Activated CD8-positive, alpha-beta memory T cell treated with anti-CD3 and anti-CD28 coated beads for 36 hours (primary cell): ENCODE data around the gene PDLIM3. TPM values are rescaled to one million over a fixed set of nuclear protein-coding genes. Genes with fewer than 3 reads are reported as not detected.

Experiments
- CTCF ChIA-PET: fragments of 350-600 bp; sonication (Branson Sonifier 250); formaldehyde crosslinking; loops from one replicate; lab custom pipeline; 2021; ENCODE audit warnings: antibody characterized with exemption; lab: Charles Lee
- POLR2A ChIA-PET: fragments of 350-600 bp; sonication (Branson Sonifier 250); formaldehyde crosslinking; loops from one replicate; lab custom pipeline; 2021; ENCODE audit warnings: antibody characterized with exemption; lab: Charles Lee
- total RNA-seq, 2 experiments: library from RNA; stranded (reverse); gene quantifications; one replicate each; pipeline ENCODE4 v1.2.3, GENCODE V29; 2021

The PDLIM3 gene
- total RNA-seq, 2 experiments from 2014 or later = not detected

GRCh38 chr4:185456131-185456530 lies 79.2 kb downstream of the PDLIM3 start:
- CTCF ChIA-PET = no interaction called here
- POLR2A ChIA-PET = no interaction called here

Other genes with a start within 250 kb of the PDLIM3 start
- gene LRP2BP, start 139.6 kb downstream of the PDLIM3 start, total RNA-seq = under 1 TPM; 0.27 to 0.44 TPM
- gene ANKRD37, start 138.7 kb downstream of the PDLIM3 start, total RNA-seq = 10 to 100 TPM; 16.1 to 18.8 TPM
- gene UFSP2, start 109.5 kb downstream of the PDLIM3 start, total RNA-seq = 10 to 100 TPM; 18.3 to 20.0 TPM
- gene CCDC110, start 63.8 kb downstream of the PDLIM3 start, total RNA-seq = not detected